OCI-LY7 (cell line): ENCODE data around the gene HOXC9. TPM values are rescaled to one million over a fixed set of nuclear protein-coding genes. Genes with fewer than 3 reads are reported as not detected.

Experiments
- BruUV-seq: library from RNA; stranded (reverse); fragments of 400-500 nt; replicated peaks from 2 replicates; lab custom pipeline; 2021; lab: Mats Ljungman, UMichigan
- CTCF ChIA-PET: fragments of 300-600 bp; sonication (Branson Sonifier 250); formaldehyde crosslinking; loops from one replicate; lab custom pipeline; 2022; ENCODE audit warnings: antibody characterized with exemption; ENCODE audit not compliant: unreplicated experiment; lab: Charles Lee
- POLR2A ChIA-PET: fragments of 300-600 bp; sonication (Branson Sonifier 250); formaldehyde crosslinking; loops from one replicate; lab custom pipeline; 2022; ENCODE audit warnings: antibody characterized with exemption; lab: Charles Lee
- DNase-seq: peaks from one replicate; pipeline ENCODE4 v3.0.0-alpha.2; 2015; ENCODE audit warnings: low spot score
- H2AFZ ChIP-seq: fragments of 200-600 bp; sonication (generic), shearing (Covaris generic); 2 replicates; pipeline ENCODE4 v1.6.1; 2014; ENCODE audit warnings: mild to moderate bottlenecking, antibody characterized with exemption, low read length, moderate library complexity
- H3K27ac ChIP-seq: fragments of 200-600 bp; sonication (generic); 2 replicates; pipeline ENCODE4 v1.5.1; 2014; ENCODE audit warnings: mixed run types, low read depth, mild to moderate bottlenecking, moderate library complexity, low read length, inconsistent platforms; ENCODE audit not compliant: poor library complexity, severe bottlenecking
- H3K36me3 ChIP-seq: fragments of 200-600 bp; sonication (generic); 2 replicates; pipeline ENCODE4 v1.6.1; 2014; ENCODE audit warnings: mild to moderate bottlenecking, antibody characterized with exemption, low read length, moderate library complexity, mixed read lengths; ENCODE audit not compliant: insufficient read depth
- H3K4me1 ChIP-seq: fragments of 200-600 bp; sonication (generic); 2 replicates; pipeline ENCODE4 v1.5.1; 2014; ENCODE audit warnings: mild to moderate bottlenecking, low read length; ENCODE audit not compliant: insufficient read depth, poor library complexity, severe bottlenecking
- H3K4me2 ChIP-seq: fragments of 200-600 bp; sonication (generic); 2 replicates; pipeline ENCODE4 v1.6.1; 2014; ENCODE audit warnings: mild to moderate bottlenecking, low read length
- H3K4me3 ChIP-seq: fragments of 200-600 bp; sonication (generic); 2 replicates; pipeline ENCODE4 v1.5.1; 2014; ENCODE audit warnings: mild to moderate bottlenecking, low read depth, low read length; ENCODE audit not compliant: poor library complexity, severe bottlenecking
- H3K79me2 ChIP-seq: fragments of 200-600 bp; sonication (generic); 2 replicates; pipeline ENCODE4 v1.6.1; 2016; ENCODE audit warnings: low read depth, mild to moderate bottlenecking, low read length, moderate library complexity, mixed read lengths; ENCODE audit not compliant: insufficient read depth
- H3K9me2 ChIP-seq: fragments of 200-600 bp; sonication (generic); 2 replicates; pipeline ENCODE4 v1.6.1; 2016; ENCODE audit warnings: mild to moderate bottlenecking, low read length, mixed read lengths; ENCODE audit not compliant: insufficient read depth
- H3K9me3 ChIP-seq: fragments of 200-600 bp; sonication (generic); 2 replicates; pipeline ENCODE4 v1.6.1; 2014; ENCODE audit warnings: mild to moderate bottlenecking, mixed run types, low read length, mixed read lengths
- H4K20me1 ChIP-seq: fragments of 200-600 bp; sonication (generic); 2 replicates; pipeline ENCODE4 v1.6.1; 2014; ENCODE audit warnings: mild to moderate bottlenecking, antibody characterized with exemption, low read length, moderate library complexity, mixed read lengths; ENCODE audit not compliant: insufficient read depth
- CTCF ChIP-seq: fragments of 200-600 bp; sonication (generic); conservative IDR thresholded peaks from 2 replicates; pipeline ENCODE4 v1.5.1; 2014; ENCODE audit warnings: mild to moderate bottlenecking, antibody characterized with exemption, low read length, moderate library complexity, mixed read lengths
- EZH2phosphoT487 ChIP-seq: fragments of 200-600 bp; sonication (generic); IDR thresholded peaks from 2 replicates; pipeline ENCODE4 v1.6.1; 2018; ENCODE audit warnings: low read depth, borderline replicate concordance, mild to moderate bottlenecking, mixed run types, antibody characterized with exemption, low read length, moderate library complexity, mixed read lengths
- intact Hi-C: fragments of 100-400 bp; cut with micrococcal nuclease; formaldehyde crosslinking; loops from one replicate; pipeline ENCODE4 v1.10.0; 2022; ENCODE audit not compliant: unreplicated experiment
- total RNA-seq, 2 experiments: library from RNA; depleted of rRNA in 1 of 2; stranded (reverse); fragments of >200 nt in 1 of 2; shearing (Covaris generic) in 1 of 2; gene quantifications; 2 replicates each; pipeline ENCODE4 v1.2.3, GENCODE V29; 2014 to 2022

The HOXC9 gene
- total RNA-seq, 2 experiments from 2014 or later: 0.42 TPM; not detected in 1

- H3K9me2 ChIP-seq: no peaks in the 10 kb centered on the region
- TF ChIP-seq CTCF (no peak), EZH2phosphoT487 (no peak)
- H3K27ac ChIP-seq: no peak overlapping the region
- no TSS peak for BruUV-seq
- H3K4me2 ChIP-seq: no peak overlapping the region
- no peak overlapping the region for H2AFZ ChIP-seq
- H3K9me3 ChIP-seq: no peaks in the 10 kb centered on the region
- ChIA-PET POLR2A (no interaction called here), CTCF (interaction anchor here (0.6 kb wide), 1 partner anchor 165 kb away, joined by 4 read pairs; no protein-coding TSS in a partner anchor)
- no peaks in the 10 kb centered on the region for H4K20me1 ChIP-seq
- peaks cover 17% of the 10 kb centered on the region for H3K4me1 ChIP-seq
- H3K4me3 ChIP-seq: no peak overlapping the region
- intact Hi-C loops: no loop called here
- no peaks in the 10 kb centered on the region for H3K79me2 ChIP-seq
- no peak for DNase-seq
- no peaks in the 10 kb centered on the region for H3K36me3 ChIP-seq
These were observed 38.8 kb upstream of the HOXC9 start for GRCh38 chr12:53961025-53961761.

GRCh38 chr12:53963005-53963404 lies 37.0 kb upstream of the HOXC9 start:
- Histone ChIP-seq H3K4me1 (peaks cover 14% of the 10 kb centered on the region), H3K4me3 (no peak overlapping the region), H3K4me2 (no peak overlapping the region), H3K27ac (no peak overlapping the region), H4K20me1 (no peaks in the 10 kb centered on the region), H3K36me3 (no peaks in the 10 kb centered on the region), H2AFZ (no peak overlapping the region), H3K9me2 (no peaks in the 10 kb centered on the region), H3K79me2 (no peaks in the 10 kb centered on the region), H3K9me3 (no peaks in the 10 kb centered on the region)
- no TSS peak for BruUV-seq
- DNase-seq: no peak
- POLR2A ChIA-PET: interaction anchor here (1.2 kb wide), 1 partner anchor 197 kb away, joined by 5 read pairs; no protein-coding TSS in a partner anchor
- intact Hi-C loops: no loop called here
- no peak for TF ChIP-seq CTCF
- no peak for TF ChIP-seq EZH2phosphoT487
- CTCF ChIA-PET: no interaction called here
